Fibroblast of lung (primary cell): ENCODE measurements around the gene FOXB1.

Source experiments
- CTCF ChIP-seq, 2 donors: IDR thresholded peaks in 1 of 2; conservative IDR thresholded peaks in 1 of 2; 1 replicate in 1 of 2; 2 replicates in 1 of 2; pipeline ENCODE4 v1.5.1; 2011 to 2012; ENCODE audit warnings: low read length in 2 of 2, control low read depth in 1 of 2, inconsistent platforms in 1 of 2, low read depth in 1 of 2, mild to moderate bottlenecking in 1 of 2
- EZH2 ChIP-seq: IDR thresholded peaks from 2 replicates; pipeline ENCODE4 v1.5.1; 2012; ENCODE audit warnings: low read length, control low read depth, mild to moderate bottlenecking; ENCODE audit errors: missing control alignments

GRCh38 chr15:60021589-60022378 lies 17.7 kb downstream of the FOXB1 start:
- no peak for TF ChIP-seq CTCF (conservative IDR thresholded peaks at IDR 0.05 in 1 of 2, IDR thresholded peaks at IDR 0.05 in 1 of 2; ENCODE audit: low read depth in 1 of 2, low read length in 2 of 2)
- TF ChIP-seq EZH2, result no peak
